Erythroblast (primary cell): ENCODE results near the gene FPR2.

Experiments used
- GATA1 ChIP-seq: IDR thresholded peaks from 2 replicates; pipeline ENCODE4 v1.6.1; 2011; ENCODE audit warnings: low read depth, mild to moderate bottlenecking, control low read depth, low read length, moderate library complexity
- POLR2A ChIP-seq: IDR thresholded peaks from 2 replicates; pipeline ENCODE4 v1.6.1; 2011; ENCODE audit warnings: mild to moderate bottlenecking, low read length

DNA sequence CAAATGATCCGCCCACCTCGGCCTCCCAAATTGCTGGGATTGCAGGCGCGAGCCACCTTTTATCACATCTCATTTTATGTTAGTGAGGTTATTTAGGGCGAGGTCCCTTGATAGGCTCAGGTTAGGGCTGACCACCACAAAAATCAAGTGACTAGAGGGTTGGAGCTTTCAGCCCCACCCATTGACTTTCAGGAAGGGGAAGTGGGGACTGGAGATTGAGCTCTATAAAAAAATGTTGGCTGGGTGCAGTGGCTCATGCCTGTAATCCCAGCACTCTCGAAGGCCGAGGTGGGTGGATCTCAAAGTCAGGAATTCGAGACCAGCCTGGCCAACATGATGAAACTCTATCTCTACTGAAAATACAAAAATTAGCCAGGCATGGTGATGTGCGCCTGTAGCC, 54.1 kb downstream of the FPR2 start:
- TF ChIP-seq POLR2A (no peak), GATA1 (no peak)
